Cerebellar nuclear complex (tissue), 1 donor: ENCODE measurements around the gene OXTR.
"Not testable (repeated sequence)": the region's sequence is repeated elsewhere in the genome, so short reads cannot be mapped to it uniquely, and the experiment has no call there.

Experiments
- DNase-seq, 2 experiments: peaks; one replicate each; lab custom pipeline; 2025; lab: John Stamatoyannopoulos, UW

OXTR gene

GRCh38 chr3:8741581-8742261, 27.7 kb downstream of the OXTR start:
- no peak for DNase-seq

DNA sequence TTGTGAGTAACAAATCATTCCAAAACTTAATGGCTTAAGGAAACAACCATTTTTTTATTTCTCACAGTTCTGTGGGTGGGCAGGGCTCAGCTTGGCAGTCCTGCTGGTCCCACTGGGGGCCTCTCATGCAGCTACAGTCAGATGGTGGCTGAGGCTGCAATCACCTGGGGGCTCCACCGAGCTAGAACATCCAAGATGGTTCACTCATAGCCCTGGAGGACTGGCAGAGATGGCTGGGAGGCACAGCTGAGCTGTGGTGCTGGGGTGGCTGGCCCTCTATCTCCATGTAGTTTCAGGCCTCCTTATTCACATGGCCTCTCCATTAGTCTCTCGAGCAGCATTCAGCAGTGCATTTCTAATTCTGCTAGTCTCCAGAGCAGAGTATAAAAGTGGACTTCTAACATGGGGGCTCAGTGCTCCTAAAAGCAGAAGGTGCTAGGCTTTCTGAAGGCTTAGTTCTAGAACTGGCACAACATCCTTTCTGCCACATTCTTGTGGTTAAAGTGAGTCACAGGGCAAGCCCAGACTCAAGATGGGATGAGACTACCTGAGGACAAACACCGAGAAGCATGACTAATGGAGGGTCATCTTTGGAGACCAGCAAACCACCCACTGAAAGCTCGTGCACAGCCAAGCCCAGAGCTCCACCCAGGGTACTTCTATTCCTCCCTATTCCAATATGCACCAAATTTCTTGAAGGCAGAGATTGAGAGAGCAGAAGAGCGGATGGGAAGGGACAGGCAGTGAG, 29.5 kb downstream of the OXTR start:
- no peak for DNase-seq

GRCh38 chr3:8738639-8739038, 30.8 kb downstream of the OXTR start:
- no peak for DNase-seq

- no peak for DNase-seq
Observed at GRCh38 chr3:8737823-8738222, 31.6 kb downstream of the OXTR start.

DNA sequence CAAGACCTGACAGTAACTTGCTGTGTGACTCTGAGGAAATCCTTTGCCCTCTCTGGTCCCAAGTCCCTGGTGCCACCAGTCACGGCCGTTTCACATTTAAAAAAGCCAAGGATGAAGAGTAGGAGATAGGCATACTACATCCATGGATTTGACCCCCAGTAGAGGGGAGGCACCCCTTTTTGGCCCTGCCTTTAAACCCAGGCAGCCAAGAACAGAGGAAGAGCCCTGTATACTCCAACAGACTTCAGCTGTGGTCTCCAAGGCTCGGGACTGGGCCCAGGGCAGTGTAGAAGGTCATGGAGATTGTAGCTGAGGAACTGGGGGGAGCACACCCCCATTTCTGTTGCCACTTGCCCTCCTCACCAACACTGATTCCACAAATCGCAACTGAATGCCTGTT, 32.1 kb downstream of the OXTR start:
- DNase-seq, result no peak

GRCh38 chr3:8736436-8736835, 33.0 kb downstream of the OXTR start:
- DNase-seq, result no peak

- no peak for DNase-seq
Observed at GRCh38 chr3:8734908-8735307, 34.5 kb downstream of the OXTR start.

DNA sequence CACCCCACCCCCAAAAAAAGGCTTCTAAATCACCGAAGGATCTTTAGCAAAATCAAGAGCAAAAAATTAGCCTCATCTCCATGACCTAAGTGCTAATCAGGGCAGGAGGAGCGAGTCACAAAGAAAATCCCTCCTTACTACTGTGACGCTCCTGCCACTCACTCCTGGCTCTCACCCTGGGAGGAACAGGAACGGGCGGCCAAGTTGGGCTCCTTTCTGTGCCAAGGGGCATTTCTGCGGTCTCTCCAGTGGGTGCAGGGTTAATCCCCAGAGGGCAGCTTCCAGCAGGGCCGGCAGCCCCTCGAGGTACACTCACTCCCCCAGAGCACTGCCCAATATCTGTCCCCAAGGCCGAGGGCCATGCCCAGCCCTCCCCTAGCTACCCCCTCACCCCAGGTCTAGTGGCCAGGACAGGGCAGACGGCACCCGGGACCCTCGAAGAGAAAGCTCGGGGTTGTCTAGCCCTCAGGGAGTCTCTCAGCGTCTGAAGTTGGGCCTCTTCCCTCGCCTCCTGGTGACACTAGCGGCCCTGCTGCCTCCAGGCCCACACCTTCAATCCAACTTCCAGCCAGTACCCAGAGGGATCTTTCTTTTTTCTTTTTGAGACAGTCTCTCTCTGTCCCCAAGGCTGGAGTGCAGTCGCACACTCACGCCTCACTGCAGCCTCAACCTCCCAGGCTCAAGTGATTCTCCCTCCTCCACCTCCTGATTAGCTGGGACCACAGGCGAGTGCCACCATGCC, 35.1 kb downstream of the OXTR start:
- no peak for DNase-seq

DNA sequence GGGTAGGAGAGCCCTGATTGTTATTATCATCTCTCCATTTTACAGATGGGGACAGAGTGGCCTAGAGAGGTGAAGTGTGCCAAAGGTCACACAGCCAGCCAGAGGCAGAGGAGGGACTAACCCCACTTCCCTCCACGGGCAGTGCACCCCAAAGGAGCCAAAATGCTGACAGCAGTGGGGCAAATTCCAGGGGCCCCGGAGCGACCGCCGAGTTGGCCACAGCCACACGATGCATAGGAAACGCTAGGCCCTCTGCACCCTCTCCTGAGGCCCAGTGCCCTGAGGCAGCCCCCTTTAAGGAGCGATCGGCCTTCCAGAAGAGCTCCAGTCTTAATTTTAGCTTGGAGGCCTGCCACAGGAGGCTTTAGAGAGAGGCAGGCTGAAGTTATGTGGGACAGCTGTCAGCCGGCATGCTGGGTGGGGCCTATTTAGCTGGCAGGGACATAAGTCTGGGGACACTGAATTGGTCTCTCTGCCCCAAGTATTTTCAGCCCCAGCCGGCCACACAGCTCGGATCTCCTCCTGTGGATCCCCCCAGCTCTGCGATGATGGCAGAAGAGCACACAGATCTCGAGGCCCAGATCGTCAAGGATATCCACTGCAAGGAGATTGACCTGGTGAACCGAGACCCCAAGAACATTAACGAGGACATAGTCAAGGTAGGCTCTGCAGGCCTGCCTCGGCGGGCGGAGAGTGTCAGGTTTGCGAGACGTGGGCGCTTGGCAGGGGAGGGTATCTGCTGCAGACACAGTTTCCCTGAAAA, 35.9 kb downstream of the OXTR start, which contains the start of gene CAV3:
TSS of gene CAV3 (plus strand) at position 471 of the 763 bp plus-strand sequence. CDS start at position 546, 75 bp downstream.
- no peak for DNase-seq

DNA sequence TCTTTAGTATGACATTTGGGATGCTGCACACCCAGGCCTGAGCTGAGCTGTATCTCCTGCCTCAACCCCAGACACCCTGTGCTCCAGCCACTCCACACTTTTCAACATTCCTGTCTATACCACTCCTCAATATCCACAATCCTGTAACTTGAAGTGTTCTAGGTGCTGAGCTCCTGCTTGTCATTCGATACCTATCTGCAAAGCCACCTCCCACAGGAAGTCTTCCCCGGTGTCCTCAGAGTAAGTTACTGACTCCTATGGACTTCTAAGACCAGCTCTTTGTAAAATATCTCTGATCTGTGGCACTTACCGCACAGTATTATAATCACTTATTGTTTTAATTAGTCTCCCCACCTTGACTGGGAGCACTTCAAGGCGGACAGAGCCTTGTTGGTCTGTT, 37.0 kb downstream of the OXTR start:
- DNase-seq, result no peak

DNA sequence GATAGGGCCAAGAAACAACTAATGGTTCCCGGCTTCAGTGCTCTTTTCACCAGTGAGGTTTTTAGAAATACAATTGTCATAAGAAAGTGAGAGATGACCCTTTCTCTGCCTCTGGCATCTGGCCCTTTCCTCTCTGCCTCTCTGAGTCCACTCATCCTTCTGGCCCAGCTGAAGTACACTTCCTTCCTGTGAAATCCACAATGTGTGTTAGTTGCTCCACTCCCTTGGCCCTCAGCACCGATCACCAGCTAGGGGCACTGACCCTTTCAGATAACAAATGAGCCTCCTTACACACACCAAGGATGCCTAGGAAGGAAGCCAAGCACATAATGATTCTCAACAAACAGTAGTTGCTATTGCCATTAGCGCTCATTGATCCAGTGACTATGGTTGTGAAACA, 38.8 kb downstream of the OXTR start:
- no peak for DNase-seq

DNA sequence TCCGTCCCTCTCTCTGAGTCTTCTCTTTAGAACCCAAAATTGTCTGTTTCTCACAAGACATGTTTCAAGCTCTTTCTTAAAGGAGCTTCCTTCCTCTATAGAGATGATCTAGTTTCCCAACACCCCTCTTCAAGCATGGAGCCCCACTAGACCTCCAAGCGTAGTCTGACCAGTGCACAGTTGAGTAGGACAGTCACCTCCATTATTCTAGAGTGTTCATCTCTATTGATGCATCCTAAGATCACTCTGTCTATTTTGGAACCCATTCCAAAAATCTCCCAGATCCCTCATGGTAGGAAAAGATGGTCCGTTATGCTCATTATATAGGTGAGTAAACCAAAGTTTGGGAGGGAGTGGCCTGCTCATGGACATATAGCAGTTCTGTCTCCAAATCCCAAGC, 39.9 kb downstream of the OXTR start:
- DNase-seq, result no peak

GRCh38 chr3:8727605-8728512, 41.6 kb downstream of the OXTR start:
- no peak for DNase-seq

- DNase-seq, result no peak
Observed at GRCh38 chr3:8724108-8724752, 45.2 kb downstream of the OXTR start.

DNA sequence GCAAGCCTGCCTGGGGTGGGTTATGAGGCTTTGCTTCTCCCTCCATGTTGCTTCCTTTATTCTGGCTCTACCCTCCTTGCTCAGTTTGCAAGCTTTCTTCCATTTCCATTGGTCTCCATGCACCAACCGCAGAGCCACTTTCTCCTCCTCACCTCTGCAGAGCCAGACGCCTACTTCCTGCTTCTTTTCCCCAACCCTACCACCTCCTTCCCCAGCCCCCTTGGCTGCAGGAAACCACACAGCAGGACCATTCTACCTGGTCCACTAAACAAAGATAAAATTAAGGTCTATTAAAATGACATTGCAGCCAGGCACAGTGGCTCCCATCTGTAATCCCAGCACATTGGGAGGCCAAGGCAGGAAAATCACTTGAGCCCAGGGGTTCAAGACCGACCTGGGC, 45.8 kb downstream of the OXTR start:
- DNase-seq, result no peak

GRCh38 chr3:8722808-8723207, 46.6 kb downstream of the OXTR start:
- DNase-seq, result no peak

DNA sequence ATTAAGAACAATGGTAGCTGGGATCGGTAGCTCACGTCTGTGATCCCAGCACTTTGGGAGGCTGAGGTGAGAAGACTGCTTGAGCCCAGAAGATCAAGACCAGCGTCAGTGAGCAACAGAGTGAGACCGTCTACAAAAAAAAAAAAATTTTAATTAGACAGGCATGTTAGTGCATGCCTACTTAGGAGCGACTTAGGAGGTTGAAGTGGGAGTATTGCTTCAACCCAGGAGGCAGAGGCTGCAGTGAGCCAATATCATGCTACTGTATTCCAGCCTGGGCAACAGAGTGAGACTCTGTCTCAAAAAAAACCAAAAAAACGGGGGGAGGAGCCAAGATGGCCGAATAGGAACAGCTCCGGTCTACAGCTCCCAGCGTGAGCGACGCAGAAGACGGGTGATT, 53.7 kb downstream of the OXTR start:
- DNase-seq, result not testable (repeated sequence)

- no peak for DNase-seq
Observed at GRCh38 chr3:8713901-8714759, 55.3 kb downstream of the OXTR start.

GRCh38 chr3:8712908-8713255, 56.5 kb downstream of the OXTR start:
- no peak for DNase-seq
